Adipose tissue (tissue), 3 donors: ENCODE measurements around the gene ATP2B2. TPM values are rescaled to one million over a fixed set of nuclear protein-coding genes. Genes with fewer than 3 reads are reported as not detected.

ENCODE experiments used
- H3K27ac ChIP-seq: one replicate; pipeline ENCODE4 v1.5.1; 2013; ENCODE audit warnings: low read depth, low read length
- WGBS, 3 donors: extraction: QIAGEN DNeasy Blood & Tissue Kit; methylation state at CpG; one replicate each; pipeline ENCODE4 v1.1.7; 2013; 5-methylcytosine and 5-hydroxymethylcytosine counted together
- polyA plus RNA-seq, 3 donors: library from polyadenylated mRNA; stranded (reverse); fragments of 200-250 nt; gene quantifications; one replicate each; pipeline ENCODE4 v1.2.3, GENCODE V29; 2013
- donor health status: healthy with polysubstance abuse.
- donor health status: Bipolar disorder and iron deficiency.
- donor health status: healthy.

ATP2B2 gene
- polyA plus RNA-seq, 3 donors, result 0.02 to 0.79 (median 0.03) TPM

- WGBS, 3 donors, result 64 to 68% (median 65%) methylated on average over 13 of the region's 13 CpGs
Measured at GRCh38 chr3:10483686-10484345, 21.6 kb downstream of the ATP2B2 start.

GRCh38 chr3:10483364-10483675 is 22.1 kb downstream of the ATP2B2 start:
- WGBS, 3 donors, result 70 to 85% (median 72%) methylated on average over 4 of the region's 4 CpGs
- no peak overlapping the region for H3K27ac ChIP-seq

More at GRCh38 chr3:10483686-10484345, 21.6 kb downstream of the ATP2B2 start:
- no peak overlapping the region for H3K27ac ChIP-seq

DNA sequence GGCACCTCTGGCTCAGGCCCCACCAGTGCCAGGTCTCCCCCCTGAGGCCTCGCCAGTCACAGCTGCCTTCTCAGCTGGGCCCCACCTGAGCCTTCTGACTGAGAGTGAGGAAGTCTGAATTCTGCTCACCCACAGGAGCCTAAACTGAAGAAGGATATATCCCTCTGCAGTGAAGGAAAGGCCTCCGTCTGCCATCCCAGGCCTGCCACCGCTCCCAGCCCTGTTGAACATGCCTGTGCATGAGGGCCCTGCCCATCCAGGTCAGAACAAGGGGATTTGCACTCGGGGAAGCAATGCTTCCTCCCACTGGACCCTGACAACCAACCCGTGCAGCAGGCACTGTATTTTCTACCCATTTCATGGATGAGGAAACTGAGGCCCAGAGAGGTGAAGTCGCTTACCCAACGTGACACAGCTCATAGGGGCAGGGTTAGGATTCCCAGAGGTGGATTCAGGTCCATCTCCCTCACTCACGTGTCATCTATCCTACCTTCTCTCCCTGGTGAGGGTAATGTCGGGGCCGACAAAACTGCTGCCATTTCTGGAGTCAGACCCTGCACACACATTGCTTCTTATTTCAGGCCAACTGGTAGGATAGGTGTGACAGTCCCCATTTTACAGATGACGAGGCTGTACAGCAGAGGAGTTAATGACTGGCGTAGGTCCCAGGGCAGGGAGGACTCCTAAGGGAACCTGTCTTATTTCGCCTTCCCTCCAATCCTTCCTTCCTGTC is 22.6 kb downstream of the ATP2B2 start:
- 87 to 89% (median 87%) methylated on average over 12 to 13 of the region's 13 CpGs for WGBS, 3 donors
- H3K27ac ChIP-seq, result no peak overlapping the region

DNA sequence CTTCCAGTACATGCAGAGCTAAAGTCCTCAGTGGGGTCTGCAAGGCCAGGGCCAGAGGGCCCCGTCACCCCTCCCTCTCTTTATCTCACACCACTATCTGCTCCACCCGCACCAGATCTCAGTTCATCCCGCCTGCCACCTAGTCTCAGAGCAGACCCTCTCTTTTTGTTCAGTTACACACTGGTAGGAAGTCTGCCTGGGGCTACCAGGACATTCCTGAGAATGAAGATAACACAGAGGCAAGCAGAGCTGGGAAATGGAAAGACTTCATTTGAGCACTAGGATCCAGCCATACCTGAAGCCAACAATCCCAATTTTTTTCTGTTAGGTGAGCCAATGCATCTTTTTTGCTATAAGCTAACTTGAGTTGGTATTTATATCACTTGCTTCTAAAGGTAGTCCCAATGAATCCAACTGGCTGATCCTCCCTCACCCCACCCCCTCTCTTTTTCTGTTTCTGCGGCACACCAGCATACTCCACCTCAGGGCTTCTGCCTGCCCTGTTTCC is 24.5 kb downstream of the ATP2B2 start:
- WGBS, 3 donors, result 68 to 85% (median 73%) methylated on average over 4 of the region's 4 CpGs
- H3K27ac ChIP-seq, result no peak overlapping the region

- H3K27ac ChIP-seq, result no peak overlapping the region
- 75 to 78% (median 78%) methylated on average over 2 of the region's 2 CpGs for WGBS, 3 donors
Measured at GRCh38 chr3:10479311-10479710, 26.1 kb downstream of the ATP2B2 start.

- H3K27ac ChIP-seq, result no peak overlapping the region
- WGBS, 3 donors, result 74 to 88% (median 81%) methylated on average over 3 of the region's 3 CpGs
Measured at GRCh38 chr3:10475983-10476382, 29.4 kb downstream of the ATP2B2 start.

- 58 to 62% (median 59%) methylated on average over 9 of the region's 9 CpGs for WGBS, 3 donors
- H3K27ac ChIP-seq, result no peak overlapping the region
Measured at GRCh38 chr3:10474847-10475246, 30.5 kb downstream of the ATP2B2 start.

GRCh38 chr3:10474275-10474646 is 31.1 kb downstream of the ATP2B2 start:
- H3K27ac ChIP-seq, result no peak overlapping the region
- 65 to 77% (median 70%) methylated on average over 5 of the region's 5 CpGs for WGBS, 3 donors

GRCh38 chr3:10473581-10474274 is 31.7 kb downstream of the ATP2B2 start:
- no peak overlapping the region for H3K27ac ChIP-seq
- 55 to 73% (median 69%) methylated on average over 7 of the region's 7 CpGs for WGBS, 3 donors

DNA sequence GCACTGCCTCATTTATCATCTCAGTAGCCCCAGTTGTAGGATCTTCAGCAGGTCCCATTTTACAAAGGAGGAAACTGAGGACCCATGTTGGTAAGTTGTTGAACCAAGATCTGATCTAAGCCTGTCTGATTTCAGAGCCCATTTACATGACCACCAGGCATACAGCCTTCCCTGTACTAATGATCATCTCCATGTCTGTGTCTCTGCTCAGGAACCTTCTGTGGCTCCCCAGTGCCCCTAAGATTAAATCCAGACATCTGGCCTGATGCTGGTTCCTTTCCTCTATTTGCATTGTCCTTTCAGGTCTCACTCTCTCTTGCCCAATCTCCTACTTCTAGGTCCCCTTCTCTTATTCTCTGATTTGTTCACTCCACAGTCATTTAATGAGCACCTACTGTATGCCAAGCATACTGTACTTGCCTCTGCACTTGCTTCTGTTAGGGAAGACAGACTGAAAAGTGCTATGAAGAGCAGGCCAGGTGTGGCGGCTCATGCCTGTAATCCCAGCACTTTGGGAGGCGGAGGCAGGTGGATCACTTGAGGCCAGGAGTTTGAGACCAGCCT is 32.4 kb downstream of the ATP2B2 start:
- no peak overlapping the region for H3K27ac ChIP-seq
- WGBS, 3 donors, result 86 to 93% (median 92%) methylated on average over 2 of the region's 2 CpGs

GRCh38 chr3:10471054-10471688 is 34.2 kb downstream of the ATP2B2 start:
- no peak overlapping the region for H3K27ac ChIP-seq
- 10 to 12% (median 10%) methylated on average over 20 of the region's 20 CpGs for WGBS, 3 donors

DNA sequence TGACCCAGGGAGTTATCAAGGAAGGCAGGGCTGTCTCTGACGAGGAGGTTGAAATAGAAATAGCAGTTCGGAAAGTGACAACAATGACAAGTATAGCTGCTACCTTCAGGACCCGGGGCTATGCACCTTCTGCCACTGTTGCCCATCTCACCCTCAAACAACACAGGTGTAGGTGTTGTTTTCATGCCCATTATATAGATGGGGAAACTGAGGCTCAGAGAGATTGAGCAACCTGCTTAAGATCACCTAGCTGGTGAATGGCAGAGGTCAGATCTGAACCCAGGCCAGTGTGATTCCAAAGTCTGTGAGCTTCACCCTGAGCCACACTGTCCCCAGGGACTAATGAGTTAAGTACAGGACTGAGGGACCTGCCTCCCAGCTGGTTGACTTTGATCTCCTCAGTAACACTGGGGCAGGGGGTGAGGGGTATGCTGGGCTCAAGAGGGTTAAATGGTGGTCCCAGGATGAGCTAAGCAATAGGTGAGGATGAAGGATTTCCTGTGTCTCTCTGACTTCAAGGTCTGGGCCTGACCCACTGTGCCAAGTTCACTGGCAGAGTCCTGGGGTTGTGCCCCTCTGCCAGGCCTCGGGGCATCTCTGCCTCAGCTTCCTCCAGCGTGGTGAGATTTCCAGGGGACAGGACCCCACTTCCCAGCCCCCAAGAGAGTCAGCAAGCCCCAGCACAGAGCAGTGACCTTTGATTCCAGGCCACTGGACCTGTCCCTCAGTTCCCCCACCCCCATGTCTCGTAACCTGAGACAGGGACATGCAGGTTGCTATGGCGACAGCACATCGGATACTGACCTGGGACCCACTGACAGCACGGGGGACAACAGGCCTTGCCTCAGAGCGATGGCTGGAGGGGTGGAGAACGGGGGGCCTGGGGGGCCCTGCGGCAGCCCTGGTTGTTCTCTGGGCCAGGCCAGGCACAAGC is 35.0 kb downstream of the ATP2B2 start:
- 37 to 40% (median 37%) methylated on average over 9 to 12 of the region's 12 CpGs for WGBS, 3 donors
- H3K27ac ChIP-seq, result no peak overlapping the region

GRCh38 chr3:10469441-10470119 is 35.8 kb downstream of the ATP2B2 start:
- H3K27ac ChIP-seq, result no peak overlapping the region
- 24 to 40% (median 37%) methylated on average over 9 of the region's 9 CpGs for WGBS, 3 donors

DNA sequence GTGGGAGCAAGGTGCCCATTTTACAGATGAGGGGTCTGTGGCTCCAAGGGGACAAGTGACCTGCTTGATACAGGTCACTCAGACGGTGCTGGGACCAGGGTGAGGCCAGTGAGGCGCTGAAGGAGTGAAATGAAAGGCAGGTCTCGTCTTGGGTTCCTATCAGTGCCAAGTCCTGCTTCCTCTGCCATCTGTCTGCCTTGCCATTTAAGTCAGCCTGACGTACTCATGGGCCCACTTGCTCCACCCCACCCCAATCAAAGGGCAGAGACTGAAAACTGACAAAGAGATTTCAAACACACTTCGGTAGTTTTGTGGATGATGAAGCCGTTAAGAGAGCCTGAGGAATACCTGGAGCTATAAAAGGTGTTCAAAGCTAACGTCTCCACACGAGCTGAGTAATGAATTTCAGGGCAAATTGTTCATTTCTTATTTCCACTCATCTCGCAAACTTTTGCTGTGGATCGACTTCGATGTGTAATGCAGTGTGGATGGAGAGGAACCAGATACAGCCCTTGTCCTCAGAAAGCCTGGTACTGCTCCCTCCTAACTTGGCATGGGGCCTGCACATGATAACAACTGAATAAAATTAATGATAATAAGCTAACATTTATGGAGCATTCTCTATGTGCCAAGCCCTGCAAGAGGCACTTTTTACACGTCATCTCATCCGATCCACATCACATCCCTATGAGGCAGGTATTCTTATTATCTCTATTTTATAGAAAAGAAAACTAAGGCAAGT is 36.6 kb downstream of the ATP2B2 start:
- WGBS, 3 donors, result 59 to 61% (median 59%) methylated on average over 13 of the region's 13 CpGs
- H3K27ac ChIP-seq, result no peak overlapping the region

- WGBS, 3 donors, result 43 to 67% (median 61%) methylated on average over 11 of the region's 11 CpGs
- no peak overlapping the region for H3K27ac ChIP-seq
Measured at GRCh38 chr3:10467904-10468612, 37.3 kb downstream of the ATP2B2 start.

DNA sequence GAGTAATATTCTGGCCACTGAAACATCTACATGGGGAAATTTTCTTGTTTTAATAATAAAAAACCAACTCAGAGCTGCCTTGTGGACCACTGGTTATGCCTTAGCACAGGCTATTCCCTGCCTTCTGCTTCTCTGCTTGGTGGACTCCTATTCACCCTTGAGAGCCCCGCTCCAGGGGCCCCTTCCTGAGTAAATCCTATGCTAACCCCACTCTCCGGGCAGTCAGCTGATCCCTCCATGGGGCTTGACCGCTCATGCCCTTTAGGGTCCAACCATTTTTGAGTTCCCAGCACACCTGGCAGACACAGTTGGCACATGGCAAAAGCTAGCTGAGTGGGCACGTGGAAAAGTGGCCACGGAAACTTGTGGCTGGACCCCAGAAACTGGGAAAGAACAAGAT is 38.2 kb downstream of the ATP2B2 start:
- 70 to 94% (median 87%) methylated on average over 5 of the region's 5 CpGs for WGBS, 3 donors
- H3K27ac ChIP-seq, result no peak overlapping the region
